Nephron (organoid): Measurements from ENCODE around the gene HYCC2.
"Not testable (repeated sequence)": the region's sequence is repeated elsewhere in the genome, so short reads cannot be mapped to it uniquely, and the experiment has no call there.

ENCODE experiments used
- H3K27ac Mint-ChIP-seq, 3 experiments: 2 replicates each; pipeline ENCODE4 v1.8.0; 2020; ENCODE audit warnings: mixed read lengths in 3 of 3, mild to moderate bottlenecking in 2 of 3, moderate library complexity in 1 of 3
- H3K27me3 Mint-ChIP-seq: 2 replicates; pipeline ENCODE4 v1.8.0; 2021; ENCODE audit warnings: low read depth, mild to moderate bottlenecking, moderate library complexity, mixed read lengths
- H3K36me3 Mint-ChIP-seq: 2 replicates; pipeline ENCODE4 v1.8.0; 2020; ENCODE audit warnings: low read depth, mixed read lengths
- H3K4me1 Mint-ChIP-seq: 2 replicates; pipeline ENCODE4 v1.8.0; 2020; ENCODE audit warnings: mixed read lengths
- H3K4me3 Mint-ChIP-seq, 3 experiments: 2 replicates each; pipeline ENCODE4 v1.8.0; 2020; ENCODE audit warnings: mild to moderate bottlenecking in 3 of 3, mixed read lengths in 3 of 3, moderate library complexity in 2 of 3
- H3K9me3 Mint-ChIP-seq: 2 replicates; pipeline ENCODE4 v1.8.0; 2020; ENCODE audit warnings: mixed read lengths
- CTCF ChIP-seq, 3 experiments: fragments of 200-600 bp; sonication (generic); IDR thresholded peaks; one replicate each; pipeline ENCODE4 v1.5.0; 2021; ENCODE audit warnings: antibody characterized with exemption in 3 of 3; ENCODE audit not compliant: unreplicated experiment in 3 of 3

HYCC2 gene

GRCh38 chr2:201064797-201065329 lies 6.6 kb downstream of the HYCC2 start:
- Mint-ChIP-seq H3K27me3 (no peaks in the 10 kb centered on the region), H3K9me3 (no peaks in the 10 kb centered on the region), H3K4me1 (peaks cover 14% of the 10 kb centered on the region), H3K4me3 (no peak overlapping the region), H3K27ac (no peak overlapping the region), H3K36me3 (no peaks in the 10 kb centered on the region)
- TF ChIP-seq CTCF (IDR thresholded peaks at IDR 0.05; ENCODE audit: unreplicated experiment in 3 of 3): no peak

GRCh38 chr2:201063516-201063915 lies 8.0 kb downstream of the HYCC2 start:
- not testable (repeated sequence) for H3K27me3 Mint-ChIP-seq, H3K27ac Mint-ChIP-seq, H3K9me3 Mint-ChIP-seq, H3K36me3 Mint-ChIP-seq, H3K4me3 Mint-ChIP-seq
- peaks cover 12% of the 10 kb centered on the region for H3K4me1 Mint-ChIP-seq

- Mint-ChIP-seq H3K36me3 (no peaks in the 10 kb centered on the region), H3K27ac (no peak overlapping the region), H3K4me1 (peaks cover 27% of the 10 kb centered on the region), H3K9me3 (no peaks in the 10 kb centered on the region), H3K4me3 (no peak overlapping the region), H3K27me3 (no peaks in the 10 kb centered on the region)
- TF ChIP-seq CTCF (IDR thresholded peaks at IDR 0.05; ENCODE audit: unreplicated experiment in 3 of 3): no peak
Measured at GRCh38 chr2:201059961-201060755, 11.3 kb downstream of the HYCC2 start.

GRCh38 chr2:201058914-201059313 lies 12.6 kb downstream of the HYCC2 start:
- Mint-ChIP-seq H3K9me3 (no peaks in the 10 kb centered on the region), H3K36me3 (peaks cover 4% of the 10 kb centered on the region), H3K4me3 (no peak overlapping the region), H3K27me3 (no peaks in the 10 kb centered on the region), H3K27ac (peak overlapping the region in 1 of 3 experiments; percentile 45), H3K4me1 (peaks cover 27% of the 10 kb centered on the region)
- TF ChIP-seq CTCF (IDR thresholded peaks at IDR 0.05; ENCODE audit: unreplicated experiment in 3 of 3): no peak

GRCh38 chr2:201057715-201058248 lies 13.7 kb downstream of the HYCC2 start:
- H3K27me3 Mint-ChIP-seq: no peaks in the 10 kb centered on the region
- TF ChIP-seq CTCF (IDR thresholded peaks at IDR 0.05; ENCODE audit: unreplicated experiment in 3 of 3): no peak
- peaks cover 10% of the 10 kb centered on the region for H3K36me3 Mint-ChIP-seq

GRCh38 chr2:201057087-201057521 lies 14.4 kb downstream of the HYCC2 start:
- TF ChIP-seq CTCF (IDR thresholded peaks at IDR 0.05; ENCODE audit: unreplicated experiment in 3 of 3): no peak
- Mint-ChIP-seq H3K9me3 (no peaks in the 10 kb centered on the region), H3K4me3 (peak overlapping the region in 1 of 3 experiments; percentile 20), H3K27me3 (no peaks in the 10 kb centered on the region), H3K27ac (peak overlapping the region; percentile 25 to 73 (median 34)), H3K36me3 (peaks cover 14% of the 10 kb centered on the region), H3K4me1 (peaks cover 27% of the 10 kb centered on the region)

More at GRCh38 chr2:201057715-201058248, 13.7 kb downstream of the HYCC2 start:
- peak overlapping the region; percentile 25 to 73 (median 34) for H3K27ac Mint-ChIP-seq
- H3K4me3 Mint-ChIP-seq: peak overlapping the region in 1 of 3 experiments; percentile 21
- peaks cover 27% of the 10 kb centered on the region for H3K4me1 Mint-ChIP-seq
- H3K9me3 Mint-ChIP-seq: no peaks in the 10 kb centered on the region
